Measurements from ENCODE around the gene UBE2Q1. TPM values are rescaled to one million over a fixed set of nuclear protein-coding genes. Genes with fewer than 3 reads are reported as not detected.

Gene UBE2Q1
- total RNA-seq = 100 to 1,000 TPM in 2 of 9 donors, 10 to 100 TPM in 7; 15.7 to 102 (median 38.1) TPM
- polyA plus RNA-seq = 10 to 100 TPM; 31.1 to 83.8 (median 33.2) TPM
- long read RNA-seq, donor 1, transcript UBE2Q1-201 (13 exons, 3,210 nt) = major isoform, 16 of 26 reads
- long read RNA-seq, donor 1, partial matches to known transcripts = 10 of 26 reads
- long read RNA-seq, donor 1, other reads (novel, unspliced or antisense) = 0 of 26 reads
- long read RNA-seq, donor 2, transcript UBE2Q1-201 (13 exons, 3,210 nt) = major isoform, 12 of 20 reads
- long read RNA-seq, donor 2, partial matches to known transcripts = 8 of 20 reads
- long read RNA-seq, donor 2, other reads (novel, unspliced or antisense) = 0 of 20 reads
- long read RNA-seq, donor 3, transcript UBE2Q1-201 (13 exons, 3,210 nt) = major isoform, 9 of 9 reads
- long read RNA-seq, donor 3, partial matches to known transcripts = 0 of 9 reads
- long read RNA-seq, donor 3, other reads (novel, unspliced or antisense) = 0 of 9 reads
- long read RNA-seq, donor 4, partial matches to known transcripts = 2 of 3 reads
- long read RNA-seq, donor 4, other reads (novel, unspliced or antisense) = 0 of 3 reads
- long read RNA-seq, donor 5, transcript UBE2Q1-201 (13 exons, 3,210 nt) = major isoform, 102 of 108 reads
- long read RNA-seq, donor 5, partial matches to known transcripts = 2 of 108 reads
- long read RNA-seq, donor 5, other reads (novel, unspliced or antisense) = 4 of 108 reads
- long read RNA-seq, donor 6, partial matches to known transcripts = 2 of 5 reads
- long read RNA-seq, donor 6, other reads (novel, unspliced or antisense) = 2 of 5 reads
- long read RNA-seq, donor 7, transcript UBE2Q1-201 (13 exons, 3,210 nt) = major isoform, 8 of 8 reads
- long read RNA-seq, donor 7, partial matches to known transcripts = 0 of 8 reads
- long read RNA-seq, donor 7, other reads (novel, unspliced or antisense) = 0 of 8 reads
- long read RNA-seq, donor 8, transcript UBE2Q1-201 (13 exons, 3,210 nt) = major isoform, 38 of 51 reads
- long read RNA-seq, donor 8, partial matches to known transcripts = 13 of 51 reads
- long read RNA-seq, donor 8, other reads (novel, unspliced or antisense) = 0 of 51 reads
- long read RNA-seq, donor 9, transcript UBE2Q1-201 (13 exons, 3,210 nt) = major isoform, 14 of 15 reads
- long read RNA-seq, donor 9, partial matches to known transcripts = 0 of 15 reads
- long read RNA-seq, donor 9, other reads (novel, unspliced or antisense) = 0 of 15 reads
- long read RNA-seq, donor 10, transcript UBE2Q1-201 (13 exons, 3,210 nt) = major isoform, 15 of 22 reads
- long read RNA-seq, donor 10, partial matches to known transcripts = 7 of 22 reads
- long read RNA-seq, donor 10, other reads (novel, unspliced or antisense) = 0 of 22 reads

DNA sequence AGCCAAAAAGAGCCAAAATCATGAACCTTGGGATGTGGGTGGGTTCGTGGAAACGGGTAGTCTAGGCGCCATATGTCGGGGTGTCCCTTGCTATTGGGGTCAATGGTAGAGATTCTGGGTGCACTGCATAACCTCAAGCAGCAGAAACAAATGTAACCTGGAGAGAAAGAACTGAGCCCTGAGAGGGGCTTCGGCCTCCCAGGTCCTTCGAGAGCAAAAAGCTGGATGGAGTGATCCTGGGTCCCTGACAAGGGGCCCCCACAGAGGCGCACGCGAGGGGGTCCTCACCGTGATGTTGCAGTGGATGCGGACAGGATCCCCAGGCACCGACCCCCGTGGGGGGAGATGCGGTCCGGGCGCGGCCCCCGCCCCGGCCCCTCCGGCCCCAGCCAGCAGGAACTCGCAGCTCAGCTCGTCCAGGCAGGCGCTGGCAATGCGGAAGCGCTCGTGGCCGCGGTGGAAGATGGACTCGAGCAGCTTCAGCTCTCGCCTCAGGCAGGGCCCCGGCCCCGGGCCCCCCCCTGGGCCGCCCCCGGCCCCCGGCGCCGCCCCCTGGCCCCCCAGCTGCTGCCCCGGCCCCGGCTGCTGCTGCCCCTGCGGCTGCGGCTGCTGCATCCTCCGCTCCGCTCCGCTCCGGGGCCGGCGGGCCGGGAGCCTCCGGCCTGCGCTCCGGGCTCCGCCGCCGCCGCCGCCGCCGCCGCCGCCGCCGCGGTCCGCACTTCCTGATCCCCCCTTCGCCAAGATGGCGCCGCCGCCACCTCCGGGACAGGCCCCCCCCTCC lies at the start of gene UBE2Q1:
Gene UBE2Q1, minus strand, starts transcription at position 724 of the 781 bp plus-strand sequence. Its CDS starts 109 bp downstream, at position 615.
- intact Hi-C loops (cut with DNase I) = loop anchor here in 1 of 2 donors (5.0 kb wide), 1 partner anchor 66 kb away; no protein-coding TSS in a partner anchor
- H3K27me3 ChIP-seq = no peaks in the 10 kb centered on the region
- H3K36me3 ChIP-seq (replicated peaks in 1 of 2) = peaks cover 0 to 27% of the 10 kb centered on the region in 2 donors
- TF ChIP-seq, protein P1, sequence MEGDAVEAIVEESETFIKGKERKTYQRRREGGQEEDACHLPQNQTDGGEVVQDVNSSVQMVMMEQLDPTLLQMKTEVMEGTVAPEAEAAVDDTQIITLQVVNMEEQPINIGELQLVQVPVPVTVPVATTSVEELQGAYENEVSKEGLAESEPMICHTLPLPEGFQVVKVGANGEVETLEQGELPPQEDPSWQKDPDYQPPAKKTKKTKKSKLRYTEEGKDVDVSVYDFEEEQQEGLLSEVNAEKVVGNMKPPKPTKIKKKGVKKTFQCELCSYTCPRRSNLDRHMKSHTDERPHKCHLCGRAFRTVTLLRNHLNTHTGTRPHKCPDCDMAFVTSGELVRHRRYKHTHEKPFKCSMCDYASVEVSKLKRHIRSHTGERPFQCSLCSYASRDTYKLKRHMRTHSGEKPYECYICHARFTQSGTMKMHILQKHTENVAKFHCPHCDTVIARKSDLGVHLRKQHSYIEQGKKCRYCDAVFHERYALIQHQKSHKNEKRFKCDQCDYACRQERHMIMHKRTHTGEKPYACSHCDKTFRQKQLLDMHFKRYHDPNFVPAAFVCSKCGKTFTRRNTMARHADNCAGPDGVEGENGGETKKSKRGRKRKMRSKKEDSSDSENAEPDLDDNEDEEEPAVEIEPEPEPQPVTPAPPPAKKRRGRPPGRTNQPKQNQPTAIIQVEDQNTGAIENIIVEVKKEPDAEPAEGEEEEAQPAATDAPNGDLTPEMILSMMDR (IDR thresholded peaks at IDR 0.05) = no peak
- peak in 1 of 2 donors; percentile 34 for TF ChIP-seq POLR2A (IDR thresholded peaks at IDR 0.05)
- H3K27ac ChIP-seq = peak within 1 kb of the TSS; percentile 40 to 98 (median 94)
- peaks cover 17 to 32% of the 10 kb centered on the region in 2 donors for H3K4me1 ChIP-seq (replicated peaks in 1 of 2)
- peak; percentile 41 to 77 (median 55) for DNase-seq
- H3K4me3 ChIP-seq = peak within 1 kb of the TSS in 3 of 4 donors; percentile 49 to 94 (median 75)
- H3K9me3 ChIP-seq (replicated peaks in 1 of 3) = no peaks in the 10 kb centered on the region
- 1% methylated on average over 9 to 62 of the region's 69 CpGs for WGBS, 4 donors

DNA sequence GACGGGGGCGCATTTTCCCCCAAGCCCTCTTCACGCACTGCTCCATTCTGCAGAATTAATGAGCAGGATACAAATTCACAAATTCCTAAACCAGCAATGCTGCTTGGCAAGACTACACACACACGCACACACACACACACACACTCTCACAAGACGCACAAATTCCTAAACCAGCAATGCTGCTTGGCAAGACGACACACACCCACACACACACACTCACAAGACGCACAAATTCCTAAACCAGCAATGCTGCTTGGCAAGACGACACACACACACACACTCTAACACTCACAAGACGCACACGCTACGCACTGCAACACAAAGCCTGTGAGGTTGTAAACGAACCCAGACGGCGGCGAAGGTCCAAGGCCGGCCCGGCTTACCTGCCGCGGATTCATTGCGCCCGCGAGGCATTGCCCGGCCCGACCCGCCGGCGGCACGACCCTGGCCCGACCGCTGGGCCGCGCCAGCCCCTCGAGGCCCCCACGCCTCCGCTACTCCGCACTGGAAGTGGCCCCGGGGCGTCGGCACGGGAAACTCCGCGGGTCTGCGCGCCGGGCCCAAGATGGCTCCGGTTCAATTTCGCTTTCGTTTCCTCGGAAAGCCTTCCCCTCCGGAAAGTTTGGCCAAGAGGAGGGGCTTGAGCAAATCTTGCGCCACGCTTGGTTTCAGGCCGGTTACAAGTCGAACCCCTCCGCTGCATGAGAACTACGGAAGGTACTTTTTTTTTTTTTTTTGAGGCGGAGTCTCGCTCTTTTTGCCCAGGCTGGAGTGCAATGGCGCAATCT lies 49.3 kb upstream of the UBE2Q1 start, which contains the start of gene ADAR:
Gene ADAR, minus strand, starts transcription at position 578 of the 788 bp plus-strand sequence. Its CDS starts 180 bp downstream, at position 398.
- H3K27ac ChIP-seq = peak within 1 kb of the TSS; percentile 82 to 99 (median 98)
- no peaks in the 10 kb centered on the region for H3K27me3 ChIP-seq
- 0 to 1% (median 0%) methylated on average over 20 to 59 of the region's 59 CpGs for WGBS, 4 donors
- DNase-seq = peak; percentile 90 to 97 (median 95)
- H3K36me3 ChIP-seq (replicated peaks in 1 of 2) = no peaks in the 10 kb centered on the region
- intact Hi-C loops (cut with DNase I) = no loop called here
- peak within 1 kb of the TSS; percentile 24 to 99 (median 92) for H3K4me3 ChIP-seq
- H3K4me1 ChIP-seq (replicated peaks in 1 of 2) = peaks cover 22 to 49% of the 10 kb centered on the region in 2 donors
- TF ChIP-seq POLR2A (IDR thresholded peaks at IDR 0.05) = peak; percentile 35 to 56
- TF ChIP-seq, protein P1 (IDR thresholded peaks at IDR 0.05) = no peak
- H3K9me3 ChIP-seq (replicated peaks in 1 of 3) = no peaks in the 10 kb centered on the region

DNA sequence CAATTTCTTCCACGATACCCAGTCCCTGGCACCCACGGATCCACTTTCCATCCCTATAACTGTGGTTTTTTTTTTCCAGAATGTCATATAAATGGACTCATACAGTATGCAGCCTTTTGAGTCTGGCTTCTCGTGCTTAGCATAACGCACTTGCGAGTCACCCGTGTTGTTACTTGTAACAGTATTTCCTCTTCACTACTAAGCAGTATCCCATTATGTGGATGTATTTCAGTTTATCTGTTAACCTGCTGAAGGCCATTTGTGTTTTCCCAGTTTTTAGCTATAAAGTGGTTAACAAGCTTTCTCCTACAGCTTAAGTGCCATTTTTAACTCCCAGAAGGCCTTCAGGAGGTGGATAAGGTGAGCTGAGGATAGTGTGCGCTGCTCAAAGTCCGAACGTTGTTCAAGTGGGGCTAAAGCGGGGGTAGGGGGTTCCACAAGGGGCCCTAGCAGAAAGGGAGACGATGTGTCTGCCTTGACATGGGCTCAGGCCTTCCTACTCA lies 48.7 kb upstream of the UBE2Q1 start:
- WGBS, 4 donors = 4 to 8% (median 7%) methylated on average over 11 of the region's 11 CpGs

More for the DNA sequence above, 48.7 kb upstream of the UBE2Q1 start:
- Histone ChIP-seq H3K9me3 (replicated peaks in 1 of 3) (no peaks in the 10 kb centered on the region), H3K4me3 (peak overlapping the region; percentile 24 to 99 (median 92)), H3K27ac (peak overlapping the region; percentile 82 to 99 (median 98)), H3K36me3 (replicated peaks in 1 of 2) (peaks cover 0 to 2% of the 10 kb centered on the region in 2 donors), H3K4me1 (replicated peaks in 1 of 2) (peaks cover 22 to 53% of the 10 kb centered on the region in 2 donors), H3K27me3 (no peaks in the 10 kb centered on the region)
- peak in 1 of 7 donors; percentile 50 for DNase-seq
- TF ChIP-seq POLR2A (IDR thresholded peaks at IDR 0.05) = no peak
- TF ChIP-seq, protein P1 (IDR thresholded peaks at IDR 0.05) = no peak
- intact Hi-C loops (cut with DNase I) = no loop called here
